ENCODE measurements around the gene MALAT1.
A peak's percentile ranks its signal among the peaks of the same experiment; 100 is the strongest.

DNA sequence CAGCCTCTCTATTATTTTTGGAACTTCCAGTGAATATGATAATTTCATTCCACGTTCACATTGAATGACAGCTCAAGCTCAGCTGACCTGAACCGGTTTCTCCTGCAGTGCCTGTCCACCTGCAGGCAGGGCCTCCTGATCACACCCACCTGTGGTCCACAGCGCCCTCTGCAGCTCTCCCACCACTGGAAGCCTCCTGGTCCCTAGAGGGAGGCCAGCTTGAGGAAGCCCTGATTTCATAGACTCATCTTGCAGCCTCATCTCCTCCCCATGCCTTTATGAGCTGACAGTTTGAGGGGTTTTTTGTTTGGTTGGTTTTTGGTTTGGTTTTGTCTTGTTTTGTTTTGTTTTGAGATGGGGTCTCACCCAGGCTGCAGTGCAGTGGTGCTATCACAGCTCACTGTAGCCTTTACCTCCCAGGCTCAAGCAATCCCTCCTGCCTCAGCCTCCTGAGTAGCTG, 29.9 kb upstream of the MALAT1 start:
- peak; percentile 38 to 90 (median 70) for TF ChIP-seq CTCF (IDR thresholded peaks at IDR 0.05)
- no peak for TF ChIP-seq POLR2A (IDR thresholded peaks at IDR 0.05)
